Pancreas (tissue), 10 donors: ENCODE measurements around the gene TRPM3. TPM values are rescaled to one million over a fixed set of nuclear protein-coding genes. Genes with fewer than 3 reads are reported as not detected.

Experiments used
- ATAC-seq, 4 donors: fragments of 200-7000 bp; cut with Tn5 transposase; one replicate each; pipeline versions ENCODE4 v1.8.0 to v1.9.1; 2020; ENCODE audit warnings: mild to moderate bottlenecking in 4 of 4, moderate library complexity in 4 of 4
- DNase-seq, 6 donors: peaks; one replicate each; pipeline ENCODE4 v3.0.0-alpha.2; 2020
- FAIRE-seq: peaks from 2 replicates; lab custom pipeline; 2012; peaks lifted over from hg19 to GRCh38; lab: Jason Lieb, UNC
- H3K27ac ChIP-seq, 4 donors: fragments of 200-600 bp; sonication (generic); 1 replicate in 3 of 4; 2 replicates in 1 of 4; pipeline versions ENCODE4 v1.5.0 to v1.8.0; 2020
- H3K27me3 ChIP-seq, 4 donors: fragments of 200-600 bp; one replicate each; pipeline ENCODE4 v1.8.0; 2021
- H3K36me3 ChIP-seq, 3 donors: fragments of 200-600 bp; sonication (generic) in 1 of 3; one replicate each; pipeline versions ENCODE4 v1.5.0 to v1.8.0; 2020 to 2021
- H3K4me1 ChIP-seq, 3 donors: fragments of 200-600 bp; one replicate each; pipeline ENCODE4 v1.8.0; 2021
- H3K4me3 ChIP-seq, 4 donors: fragments of 200-600 bp; sonication (generic) in 2 of 4; one replicate each; pipeline versions ENCODE4 v1.5.0 to v1.8.0; 2020 to 2021
- H3K9me3 ChIP-seq, 4 donors: fragments of 200-600 bp; one replicate each; pipeline ENCODE4 v1.8.0; 2021
- WGBS, 2 donors: extraction: QIAGEN DNeasy Blood & Tissue Kit; methylation state at CpG; one replicate each; pipeline ENCODE4 v1.1.7; 2013; 5-methylcytosine and 5-hydroxymethylcytosine counted together
- intact Hi-C, 3 donors: fragments of 100-400 bp; cut with DNase I; formaldehyde crosslinking; loops; one replicate each; pipeline versions ENCODE4 v1.11.1 to v1.14.2; 2022
- polyA plus RNA-seq, 2 donors: library from polyadenylated mRNA; stranded (reverse); fragments of 200-250 nt; gene quantifications; one replicate each; pipeline ENCODE4 v1.2.3, GENCODE V29; 2013
- total RNA-seq, 6 donors: library from RNA; stranded (reverse); fragmentation: NEBNext Ultra II Directional in 4 of 6; extraction: Animal tissue kit (Norgen Biotek cat#: 25700) in 4 of 6; gene quantifications; one replicate each; pipeline versions ENCODE4 v1.2.1 to v1.2.4, GENCODE V29; 2021 to 2023
- TF ChIP-seq, protein P1 (sequence below), 4 donors: fragments of 200-600 bp; sonication (generic) in 3 of 4; IDR thresholded peaks; one replicate each; pipeline versions ENCODE4 v1.5.0 to v1.8.0; 2021; ENCODE audit warnings: antibody characterized with exemption in 4 of 4
- donor health status: healthy with polysubstance abuse.
- donor health status: DM: no; HTN: no; CAD: no; lungs with moderate emphysema.
- donor health status: DM: no; HTN: no; CAD: no.
- donor health status: control.
- donor health status: control.
- donor health status: Bipolar disorder and iron deficiency.
- donor health status: DM: yes; HTN: yes; CAD: no.
- donor health status: DM: no; HTN: no; CAD: no.
- donor health status: DM: no; HTN: no; CAD: no.
- donor health status: DM: yes; HTN: yes; CAD: no.

Gene TRPM3
- total and polyA plus RNA-seq, 8 donors: 0.22 to 1.9 (median 0.76) TPM

DNA sequence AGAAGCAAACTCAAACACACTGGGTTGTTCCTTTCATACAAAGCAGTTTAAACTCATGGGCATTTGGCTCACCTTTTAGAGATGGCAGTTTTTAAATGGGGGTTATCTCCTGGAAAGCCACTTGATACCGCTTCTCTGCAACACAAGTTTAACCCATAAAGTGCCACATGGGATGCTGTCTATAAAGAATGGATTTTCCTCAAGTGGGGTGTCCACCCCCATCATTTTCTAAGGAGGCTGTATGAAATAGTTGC, 528 bp upstream of the TRPM3 start:
- FAIRE-seq (no peak), DNase-seq (no peak), ATAC-seq (no peak)
- Histone ChIP-seq H3K27me3 (peaks cover 0 to 6% (median 0%) of the 10 kb centered on the region in 4 donors), H3K4me1 (no peaks in the 10 kb centered on the region), H3K36me3 (no peaks in the 10 kb centered on the region), H3K27ac (no peak overlapping the region), H3K4me3 (no peak overlapping the region), H3K9me3 (no peaks in the 10 kb centered on the region)
- WGBS, 2 donors: 4 to 9% methylated on average over 1 of the region's 1 CpG
- TF ChIP-seq, protein P1, sequence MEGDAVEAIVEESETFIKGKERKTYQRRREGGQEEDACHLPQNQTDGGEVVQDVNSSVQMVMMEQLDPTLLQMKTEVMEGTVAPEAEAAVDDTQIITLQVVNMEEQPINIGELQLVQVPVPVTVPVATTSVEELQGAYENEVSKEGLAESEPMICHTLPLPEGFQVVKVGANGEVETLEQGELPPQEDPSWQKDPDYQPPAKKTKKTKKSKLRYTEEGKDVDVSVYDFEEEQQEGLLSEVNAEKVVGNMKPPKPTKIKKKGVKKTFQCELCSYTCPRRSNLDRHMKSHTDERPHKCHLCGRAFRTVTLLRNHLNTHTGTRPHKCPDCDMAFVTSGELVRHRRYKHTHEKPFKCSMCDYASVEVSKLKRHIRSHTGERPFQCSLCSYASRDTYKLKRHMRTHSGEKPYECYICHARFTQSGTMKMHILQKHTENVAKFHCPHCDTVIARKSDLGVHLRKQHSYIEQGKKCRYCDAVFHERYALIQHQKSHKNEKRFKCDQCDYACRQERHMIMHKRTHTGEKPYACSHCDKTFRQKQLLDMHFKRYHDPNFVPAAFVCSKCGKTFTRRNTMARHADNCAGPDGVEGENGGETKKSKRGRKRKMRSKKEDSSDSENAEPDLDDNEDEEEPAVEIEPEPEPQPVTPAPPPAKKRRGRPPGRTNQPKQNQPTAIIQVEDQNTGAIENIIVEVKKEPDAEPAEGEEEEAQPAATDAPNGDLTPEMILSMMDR (IDR thresholded peaks at IDR 0.05): no peak
- intact Hi-C loops: no loop called here

DNA sequence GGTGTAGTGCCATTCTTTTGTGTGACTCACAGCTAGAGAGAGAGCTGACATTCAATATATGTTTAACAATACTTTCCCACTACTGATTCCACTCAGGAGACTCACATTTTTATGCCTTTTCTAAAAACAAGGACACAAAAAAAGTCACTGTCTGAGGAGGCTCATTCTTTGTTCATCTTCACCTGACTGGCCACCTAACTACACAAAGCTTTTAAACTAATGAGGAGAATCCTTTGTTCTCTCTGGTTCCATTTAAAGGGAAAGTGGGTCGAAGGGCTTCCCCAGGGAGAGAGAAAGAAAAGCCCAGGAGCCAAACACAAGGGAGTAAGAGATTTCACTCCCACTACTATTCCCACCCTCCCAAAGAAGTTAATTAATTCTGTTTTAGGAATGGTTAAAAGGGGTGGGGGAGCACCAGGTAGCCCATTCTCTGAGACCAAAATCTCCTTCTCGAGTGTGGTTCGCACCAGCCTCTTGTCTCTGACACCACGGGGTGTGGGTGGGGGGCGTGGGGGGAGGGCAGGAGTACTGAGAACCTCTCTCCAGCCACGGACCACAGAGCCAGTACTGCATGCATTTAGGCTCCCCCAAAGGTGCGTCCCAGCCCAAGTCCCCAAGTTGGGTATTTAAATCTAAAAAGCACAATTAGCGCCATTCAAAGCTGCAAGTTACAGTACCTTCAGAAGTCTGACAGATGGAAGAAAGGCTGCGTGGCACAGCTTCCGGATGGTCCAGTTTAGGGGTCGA, 747 bp downstream of the TRPM3 start:
- intact Hi-C loops: no loop called here
- 13% methylated on average over 9 to 11 of the region's 11 CpGs for WGBS, 2 donors
- Histone ChIP-seq H3K36me3 (no peaks in the 10 kb centered on the region), H3K27ac (no peak overlapping the region), H3K4me3 (no peak overlapping the region), H3K4me1 (no peaks in the 10 kb centered on the region), H3K9me3 (no peaks in the 10 kb centered on the region), H3K27me3 (peaks cover 0 to 6% (median 0%) of the 10 kb centered on the region in 4 donors)
- TF ChIP-seq, protein P1 (IDR thresholded peaks at IDR 0.05): no peak
- no peak for ATAC-seq
- DNase-seq: no peak
- FAIRE-seq: no peak

DNA sequence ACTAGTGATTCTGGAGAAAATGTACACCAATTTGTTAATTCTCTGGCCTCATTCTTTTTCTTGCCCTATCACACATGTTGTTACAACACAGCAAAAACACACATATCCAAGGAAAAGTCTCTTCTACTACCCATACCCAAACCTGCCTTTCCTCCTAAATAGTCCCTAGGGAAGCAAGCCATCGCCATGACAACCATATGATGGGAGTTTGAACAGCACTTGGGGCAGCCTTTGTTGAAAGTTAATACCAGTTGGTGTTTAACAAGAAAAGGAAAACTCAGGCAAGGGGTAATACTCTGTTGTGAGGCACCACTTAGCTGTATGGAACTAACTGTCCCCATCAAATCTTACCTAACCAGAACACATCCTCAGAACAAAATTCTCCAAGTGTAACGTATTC, 1.7 kb downstream of the TRPM3 start:
- intact Hi-C loops: no loop called here
- Histone ChIP-seq H3K9me3 (no peaks in the 10 kb centered on the region), H3K27ac (no peak overlapping the region), H3K4me1 (no peaks in the 10 kb centered on the region), H3K4me3 (no peak overlapping the region), H3K36me3 (no peaks in the 10 kb centered on the region), H3K27me3 (peaks cover 0 to 6% (median 0%) of the 10 kb centered on the region in 4 donors)
- TF ChIP-seq, protein P1 (IDR thresholded peaks at IDR 0.05): no peak
- no peak for FAIRE-seq
- 66 to 73% methylated on average over 2 of the region's 2 CpGs for WGBS, 2 donors
- no peak for ATAC-seq
- no peak for DNase-seq

- DNase-seq (no peak), ATAC-seq (no peak), FAIRE-seq (no peak)
- no peak overlapping the region for H3K4me3 ChIP-seq
- H3K27ac ChIP-seq: no peak overlapping the region
- WGBS, 2 donors: 60 to 68% methylated on average over 2 of the region's 2 CpGs
- H3K36me3 ChIP-seq: no peaks in the 10 kb centered on the region
- H3K9me3 ChIP-seq: no peaks in the 10 kb centered on the region
- intact Hi-C loops: no loop called here
- TF ChIP-seq, protein P1 (IDR thresholded peaks at IDR 0.05): no peak
- peaks cover 0 to 6% (median 0%) of the 10 kb centered on the region in 4 donors for H3K27me3 ChIP-seq
- no peaks in the 10 kb centered on the region for H3K4me1 ChIP-seq
Observed at GRCh38 chr9:71118324-71118723, 3.1 kb downstream of the TRPM3 start.

DNA sequence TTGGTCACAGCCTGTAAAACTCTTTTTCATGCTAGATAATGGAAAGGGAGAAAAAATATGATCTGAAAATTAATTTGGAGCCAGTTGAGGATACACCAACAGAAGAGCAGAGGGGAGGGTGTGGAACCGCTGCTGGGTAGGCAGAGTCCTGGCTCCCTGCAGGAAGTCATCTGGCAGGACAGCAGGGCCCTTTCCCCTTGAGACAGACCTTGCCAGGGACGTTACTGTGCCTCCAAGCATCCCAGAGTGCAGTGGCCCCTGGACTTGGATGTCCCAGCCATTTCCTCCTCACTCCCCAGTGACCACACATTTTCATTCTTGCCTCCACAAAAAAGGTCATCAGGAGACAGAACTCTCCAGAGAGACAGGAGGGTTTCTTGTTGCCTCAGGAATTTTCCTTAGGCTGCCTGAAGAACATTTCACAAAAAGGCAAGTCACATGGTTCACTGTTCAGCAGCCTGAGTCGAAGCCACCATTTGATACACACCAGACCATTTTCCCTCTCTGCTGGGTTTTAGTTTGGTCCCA, 5.9 kb downstream of the TRPM3 start:
- Histone ChIP-seq H3K27me3 (no peaks in the 10 kb centered on the region), H3K9me3 (no peaks in the 10 kb centered on the region), H3K27ac (no peak overlapping the region), H3K36me3 (no peaks in the 10 kb centered on the region), H3K4me3 (no peak overlapping the region), H3K4me1 (no peaks in the 10 kb centered on the region)
- intact Hi-C loops: no loop called here
- TF ChIP-seq, protein P1 (IDR thresholded peaks at IDR 0.05): no peak
- no peak for ATAC-seq
- no peak for FAIRE-seq
- WGBS, 2 donors: 54 to 71% methylated on average over 3 of the region's 3 CpGs
- no peak for DNase-seq
